Loucy (cell line): ENCODE data around the gene PIAS4.

Experiments
- CTCF ChIP-seq: fragments of 200-600 bp; sonication (generic); conservative IDR thresholded peaks from 2 replicates; pipeline ENCODE4 v1.5.1; 2014; ENCODE audit warnings: mild to moderate bottlenecking, antibody characterized with exemption, low read length
- EZH2phosphoT487 ChIP-seq: fragments of 200-600 bp; IDR thresholded peaks from 2 replicates; pipeline ENCODE4 v1.6.1; 2018; ENCODE audit warnings: antibody characterized with exemption, mild to moderate bottlenecking, moderate library complexity, borderline replicate concordance

GRCh38 chr19:4030552-4030951, 23.0 kb downstream of the PIAS4 start:
- no peak for TF ChIP-seq EZH2phosphoT487
- TF ChIP-seq CTCF, result no peak
